HCEC 1CT (cell line): ENCODE data around the gene OBP2A.
"Not testable (repeated sequence)": the region's sequence is repeated elsewhere in the genome, so short reads cannot be mapped to it uniquely, and the experiment has no call there.

ENCODE experiments used
- DNase-seq: peaks from one replicate; pipeline ENCODE4 v3.0.0-alpha.2; 2017

The OBP2A gene

GRCh38 chr9:135512241-135512603 lies 33.7 kb upstream of the OBP2A start:
- DNase-seq, result no peak

GRCh38 chr9:135512904-135513303 lies 33.0 kb upstream of the OBP2A start:
- DNase-seq, result no peak

GRCh38 chr9:135513351-135513846 lies 32.5 kb upstream of the OBP2A start:
- DNase-seq, result no peak

GRCh38 chr9:135513906-135514305 lies 32.0 kb upstream of the OBP2A start:
- not testable (repeated sequence) for DNase-seq

GRCh38 chr9:135514342-135515082 lies 31.4 kb upstream of the OBP2A start:
- DNase-seq, result no peak

- no peak for DNase-seq
Observed at GRCh38 chr9:135515083-135515951, 30.6 kb upstream of the OBP2A start.

GRCh38 chr9:135516132-135516860 lies 29.6 kb upstream of the OBP2A start:
- DNase-seq, result no peak

GRCh38 chr9:135517407-135517822 lies 28.5 kb upstream of the OBP2A start:
- DNase-seq, result no peak

- DNase-seq, result no peak
Observed at GRCh38 chr9:135519179-135519971, 26.6 kb upstream of the OBP2A start.

GRCh38 chr9:135520916-135521607 lies 24.9 kb upstream of the OBP2A start, which contains the start of gene LCN1:
Gene LCN1, plus strand, starts transcription at chr9:135521440. Its CDS starts 58 bp downstream, at chr9:135521498.
- no peak for DNase-seq

- DNase-seq, result no peak
Observed at GRCh38 chr9:135521608-135522095, 24.3 kb upstream of the OBP2A start.

- no peak for DNase-seq
Observed at GRCh38 chr9:135522137-135522877, 23.6 kb upstream of the OBP2A start.

- no peak for DNase-seq
Observed at GRCh38 chr9:135522931-135523330, 23.0 kb upstream of the OBP2A start.

- DNase-seq, result no peak
Observed at GRCh38 chr9:135523521-135524129, 22.3 kb upstream of the OBP2A start.

GRCh38 chr9:135524130-135524861 lies 21.6 kb upstream of the OBP2A start:
- DNase-seq, result no peak

GRCh38 chr9:135525241-135526088 lies 20.5 kb upstream of the OBP2A start:
- no peak for DNase-seq

- DNase-seq, result no peak
Observed at GRCh38 chr9:135526089-135526729, 19.7 kb upstream of the OBP2A start.
